HK-2 (cell line): Measurements from ENCODE around the gene FOSL2.
A peak's percentile ranks its signal among the peaks of the same experiment; 100 is the strongest.

ENCODE experiments used
- DNase-seq: peaks from one replicate; pipeline ENCODE4 v3.0.0-alpha.2; 2018; ENCODE audit not compliant: unreplicated experiment

The FOSL2 gene

DNA sequence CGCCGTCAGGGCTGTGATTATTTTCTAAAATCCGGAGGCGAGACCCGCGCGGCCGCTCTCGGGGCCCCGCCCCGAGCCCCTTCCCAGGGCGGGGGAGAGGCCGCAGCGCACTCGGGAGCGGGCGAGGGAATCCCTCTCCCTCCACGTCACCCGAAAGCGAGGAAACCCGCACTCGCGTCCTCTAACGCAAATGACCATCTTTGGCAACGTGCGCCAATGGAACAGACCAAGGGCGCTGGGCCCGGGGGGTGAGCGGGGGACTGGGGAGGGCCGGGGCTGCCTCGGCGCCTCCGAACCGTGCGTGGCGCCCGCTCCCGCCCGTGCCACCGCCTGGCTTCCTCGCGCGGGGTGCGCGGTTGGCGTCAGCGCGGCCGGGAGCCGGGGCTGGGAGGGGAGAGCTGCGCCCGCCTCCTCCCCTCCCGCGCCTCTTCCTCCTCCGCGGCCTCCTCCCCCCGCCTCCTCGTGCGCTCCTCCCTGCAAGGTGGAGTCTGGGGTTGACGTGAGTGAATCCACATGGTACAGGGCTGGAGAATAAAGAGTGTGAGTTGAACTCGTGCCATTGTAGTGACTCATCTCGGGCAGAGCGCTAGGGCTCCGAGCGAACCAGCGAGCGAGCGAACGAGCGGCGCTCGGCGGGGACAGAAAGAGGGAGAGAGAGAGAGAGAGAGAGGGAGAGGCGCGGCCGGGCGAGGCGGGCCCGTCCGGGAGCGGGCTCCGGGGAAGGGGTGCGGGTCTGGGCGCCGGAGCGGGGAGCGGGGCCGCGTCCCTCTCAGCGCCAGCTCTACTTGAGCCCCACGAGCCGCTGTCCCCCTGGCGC lies at the start of gene FOSL2:
TSS of gene FOSL2 (plus strand) at position 562 of the 817 bp plus-strand sequence. CDS start 863 bp downstream, outside the sequence.
- peak; percentile 97 for DNase-seq

GRCh38 chr2:28343184-28343942 lies 49.3 kb upstream of the FOSL2 start:
- no peak for DNase-seq

DNA sequence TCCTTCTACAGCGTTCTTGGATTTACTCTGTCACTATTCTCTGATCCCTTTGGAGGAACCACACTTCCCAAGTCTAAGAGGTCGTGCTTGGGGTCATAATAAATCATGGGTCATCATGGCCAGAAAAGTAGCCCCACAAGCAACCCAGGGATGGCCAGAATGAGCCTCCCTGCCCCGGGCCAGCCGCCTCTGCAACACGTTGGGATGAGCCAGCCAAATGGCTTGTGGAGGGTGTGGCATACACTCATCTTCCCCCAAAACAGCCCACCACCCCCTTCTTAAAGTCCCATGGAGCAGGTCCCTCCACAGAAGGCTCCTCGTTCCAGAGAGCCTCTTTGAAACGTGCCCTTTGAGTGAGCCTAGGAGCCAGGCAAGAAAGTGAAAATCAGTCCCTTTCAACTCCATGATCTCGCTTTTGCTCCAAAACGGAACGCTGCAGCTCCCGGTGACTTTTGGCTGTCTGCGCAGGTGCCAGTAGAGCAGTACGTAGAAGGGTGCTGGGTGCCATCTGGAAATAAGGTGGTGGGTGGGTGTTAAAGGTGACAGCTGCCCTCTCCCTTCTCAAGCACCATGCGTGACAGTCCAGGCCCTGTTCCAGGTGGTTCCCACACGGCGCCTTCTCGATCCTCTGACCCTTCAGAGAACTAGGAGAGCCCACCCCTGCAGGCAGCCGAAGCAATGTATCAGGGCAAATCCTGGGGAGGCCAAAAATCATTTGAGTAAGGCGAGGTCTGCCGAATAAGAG lies 48.5 kb upstream of the FOSL2 start:
- no peak for DNase-seq

DNA sequence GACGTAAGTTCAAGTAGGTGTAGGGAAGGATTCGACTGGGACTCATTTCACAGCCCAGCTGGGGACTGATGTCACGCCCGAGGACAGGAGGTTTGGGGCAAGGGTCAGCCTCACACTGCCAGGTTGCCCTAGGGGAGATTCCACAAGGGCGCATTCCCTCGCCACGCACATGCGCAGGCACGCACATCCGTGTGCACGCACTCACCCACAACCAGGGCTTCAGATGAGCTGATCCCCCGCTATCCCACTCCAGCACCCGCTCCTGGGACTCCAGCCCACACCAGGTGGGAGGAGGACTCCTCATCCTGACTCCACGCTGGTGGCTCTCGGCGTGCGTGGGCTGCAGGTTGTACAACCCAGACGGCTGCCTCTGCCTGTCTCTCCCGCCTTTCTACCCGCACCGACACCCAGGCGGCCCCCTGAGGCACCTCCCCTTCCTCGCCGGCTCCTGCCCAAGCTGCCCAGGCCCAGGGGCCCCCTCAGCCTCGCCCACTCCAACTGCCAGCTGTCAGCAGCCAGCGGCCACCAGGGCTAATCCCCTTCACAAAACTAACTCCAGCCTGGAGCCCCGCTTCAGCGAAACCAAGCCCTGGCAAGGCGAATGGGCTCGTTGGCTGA lies 47.8 kb upstream of the FOSL2 start:
- no peak for DNase-seq

DNA sequence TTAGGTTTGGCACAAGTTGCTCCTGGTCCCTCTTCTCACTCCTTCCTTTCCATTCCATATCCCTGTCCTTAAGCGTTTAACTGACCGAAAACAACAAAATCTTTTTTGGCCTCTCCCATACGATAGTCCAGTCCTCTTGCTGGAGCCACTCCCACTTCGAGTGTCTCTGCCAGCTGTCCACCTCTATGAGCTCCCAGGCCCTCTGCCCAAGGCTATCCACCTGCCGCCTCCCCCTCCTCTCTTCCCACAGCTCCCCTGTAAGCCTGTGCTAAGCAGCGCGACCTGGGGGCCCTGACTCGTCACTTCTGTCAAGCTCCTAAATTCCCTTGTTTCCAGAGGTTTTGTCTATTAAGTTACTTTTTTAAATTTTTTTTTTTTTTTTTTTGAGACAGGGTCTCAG lies 47.0 kb upstream of the FOSL2 start:
- DNase-seq, result no peak

GRCh38 chr2:28346587-28346986 lies 46.1 kb upstream of the FOSL2 start:
- DNase-seq, result no peak

DNA sequence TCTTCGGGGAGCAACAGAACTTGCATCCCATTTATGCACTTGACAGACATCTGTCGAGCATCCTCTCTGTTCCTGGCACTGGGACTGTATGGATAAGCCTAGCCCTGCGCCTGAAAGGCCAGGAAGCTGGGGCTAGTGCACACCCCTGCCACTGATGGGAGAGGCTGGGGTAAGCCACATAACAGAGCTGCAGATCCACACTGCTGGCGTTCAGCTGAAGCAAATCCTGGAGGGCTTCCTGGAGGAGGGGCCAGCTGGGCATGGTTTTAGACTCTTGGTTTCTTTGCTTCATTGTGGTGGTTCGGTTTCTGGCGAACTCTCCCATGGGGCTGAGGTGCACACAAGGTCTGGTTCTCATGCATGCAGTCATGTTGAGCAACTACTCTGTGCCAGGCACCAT lies 45.5 kb upstream of the FOSL2 start:
- DNase-seq, result no peak

DNA sequence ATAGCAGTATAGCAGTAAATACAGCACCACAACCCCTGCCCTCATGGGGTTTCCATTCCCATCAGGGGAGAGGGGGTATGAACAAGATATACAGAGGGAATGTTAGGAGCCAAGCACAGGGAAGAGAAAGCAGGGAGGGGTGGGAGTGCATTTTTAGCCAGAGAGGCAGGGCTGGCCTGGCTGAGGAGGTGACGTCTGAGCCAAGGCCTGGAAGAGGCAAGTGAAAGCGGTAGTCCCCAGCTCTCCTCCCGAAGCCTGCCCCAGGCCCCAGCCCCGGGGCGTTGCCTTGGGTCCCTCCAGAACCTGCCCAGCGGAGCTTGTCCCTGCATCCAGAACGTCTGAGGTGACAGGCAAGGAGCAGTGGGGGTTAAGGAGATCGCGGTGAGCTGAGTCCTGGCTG lies 45.1 kb upstream of the FOSL2 start:
- no peak for DNase-seq

DNA sequence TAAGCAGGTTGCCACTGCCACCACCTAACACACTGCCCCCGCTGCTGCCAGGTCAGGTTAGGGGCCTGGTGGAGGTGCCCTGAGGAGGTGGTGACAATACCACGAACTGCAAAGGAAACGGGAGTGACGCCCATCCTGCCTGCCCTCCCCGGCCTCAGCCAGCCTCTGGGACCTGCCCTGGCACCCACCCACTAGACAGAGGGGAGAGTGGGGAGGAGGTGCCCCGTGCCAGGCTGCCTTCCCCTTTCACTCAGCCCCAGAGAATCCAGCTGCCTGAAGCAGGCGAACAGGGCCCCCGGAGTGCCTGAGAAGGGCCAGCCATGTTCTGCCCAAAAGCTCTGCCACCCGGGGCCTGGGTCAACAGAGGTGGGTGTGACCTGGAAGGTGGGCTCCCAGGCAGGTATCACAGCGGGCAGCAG lies 44.5 kb upstream of the FOSL2 start:
- no peak for DNase-seq

DNA sequence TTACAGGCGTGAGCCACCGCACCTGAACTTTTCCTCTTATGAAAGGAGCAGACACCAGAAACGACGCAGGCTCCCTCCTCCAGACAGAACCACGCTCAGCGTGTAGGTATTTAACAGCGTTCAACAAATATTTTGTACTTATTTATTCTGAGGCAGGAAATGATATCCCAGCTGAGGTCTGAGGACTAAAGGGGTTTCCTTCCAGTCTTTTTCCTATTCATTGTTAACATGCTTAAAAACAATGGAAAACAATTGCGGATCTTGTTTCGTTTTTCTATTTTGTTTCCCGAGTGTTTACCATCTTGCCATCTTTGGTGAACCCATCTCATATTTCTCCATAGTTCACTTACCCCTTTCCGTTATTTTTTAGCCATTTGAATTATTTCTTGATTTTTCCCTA lies 43.7 kb upstream of the FOSL2 start:
- no peak for DNase-seq

DNA sequence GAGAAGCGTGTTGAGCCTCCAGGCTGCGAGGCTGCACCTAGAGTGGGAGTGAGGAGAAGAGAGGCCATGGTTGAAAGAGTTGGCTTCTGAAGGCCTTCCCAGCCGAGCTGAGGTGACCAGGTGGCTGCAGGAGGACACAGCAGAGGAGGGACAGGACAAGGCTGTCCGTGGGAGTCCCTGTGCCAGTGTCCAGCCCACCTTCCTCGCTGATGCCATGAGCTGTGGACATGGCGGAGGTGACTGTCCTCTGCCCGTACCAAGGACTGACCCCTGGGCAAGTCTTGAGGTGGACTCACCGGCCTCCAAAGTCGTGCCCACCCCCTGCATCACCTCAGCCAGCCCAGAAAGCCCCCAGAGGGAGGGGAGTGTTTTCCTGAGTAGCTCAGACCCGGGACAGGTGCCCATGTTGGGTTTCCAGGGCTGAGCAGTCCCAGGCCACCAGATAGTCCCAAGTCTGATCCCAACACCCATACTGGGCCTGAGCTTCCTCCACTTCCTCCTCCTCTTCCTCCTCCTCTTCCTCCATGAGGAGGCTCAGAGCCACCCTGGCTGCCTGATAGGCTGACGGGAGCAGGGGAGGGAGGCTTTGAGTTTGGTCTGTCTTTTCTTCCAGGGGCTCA lies 43.0 kb upstream of the FOSL2 start:
- no peak for DNase-seq

DNA sequence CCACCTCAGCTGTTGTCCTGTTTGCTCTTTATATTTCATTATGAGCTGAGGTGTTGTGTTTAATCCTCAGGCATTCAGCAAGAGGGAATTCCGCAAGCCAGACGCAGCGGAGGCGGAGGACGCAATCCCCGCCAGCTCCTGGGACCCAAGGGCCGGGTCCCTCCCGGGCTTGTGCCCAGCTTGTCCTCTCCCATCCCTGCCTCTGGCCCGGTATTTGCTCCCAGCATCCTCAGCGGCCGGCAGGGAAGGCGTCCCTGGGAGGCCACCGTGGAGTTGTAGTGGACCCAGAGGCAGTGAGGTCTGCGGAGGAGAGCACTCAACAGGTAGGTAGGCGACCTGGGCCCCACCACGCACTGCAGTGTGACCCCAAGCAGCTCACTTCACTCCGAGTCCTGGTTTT lies 42.5 kb upstream of the FOSL2 start:
- no peak for DNase-seq

DNA sequence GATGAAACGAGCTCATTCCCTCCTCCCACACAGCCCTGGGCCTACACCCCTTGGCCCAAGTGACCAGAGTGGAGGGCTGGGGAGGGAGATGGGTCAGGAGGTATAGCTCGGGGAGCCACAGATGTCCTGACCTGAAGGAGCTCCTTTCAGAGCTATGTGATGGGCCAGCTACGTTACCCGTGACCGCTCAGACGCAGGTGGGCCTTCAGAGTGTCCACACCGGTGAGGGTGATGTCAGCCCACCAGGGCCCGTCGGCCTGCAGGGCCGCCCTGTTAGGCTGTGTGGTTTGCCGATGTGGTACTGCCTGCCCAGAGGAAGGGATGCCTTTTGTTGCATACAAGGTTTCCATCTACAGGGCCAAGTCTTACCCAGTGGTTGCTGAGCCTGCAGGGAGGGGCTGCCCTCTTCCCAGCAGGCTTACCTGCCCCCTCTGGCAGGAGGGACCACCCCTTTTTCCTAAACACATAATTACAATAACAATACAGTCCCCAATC lies 41.8 kb upstream of the FOSL2 start:
- DNase-seq, result no peak

- no peak for DNase-seq
Observed at GRCh38 chr2:28351621-28352020, 41.0 kb upstream of the FOSL2 start.

DNA sequence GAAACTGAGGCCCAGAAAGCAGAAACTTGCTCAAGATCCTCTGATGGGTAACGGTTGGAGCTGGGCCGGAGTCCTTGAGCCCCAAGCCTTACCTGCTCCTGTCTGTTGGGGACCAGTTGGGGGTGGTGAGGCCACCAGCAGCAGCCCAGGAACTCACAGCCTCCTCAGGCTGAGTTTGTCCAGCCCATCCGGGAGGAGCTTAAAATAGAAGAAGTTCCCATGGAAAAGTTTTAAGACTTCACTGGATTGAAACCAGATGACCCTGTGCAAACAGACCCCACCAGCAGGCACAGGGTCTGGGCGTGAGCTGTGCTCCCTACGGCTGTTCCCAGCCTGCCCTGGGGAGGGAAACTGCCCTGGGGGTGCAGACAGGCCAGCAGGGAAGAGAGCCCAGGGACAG lies 40.6 kb upstream of the FOSL2 start:
- no peak for DNase-seq

DNA sequence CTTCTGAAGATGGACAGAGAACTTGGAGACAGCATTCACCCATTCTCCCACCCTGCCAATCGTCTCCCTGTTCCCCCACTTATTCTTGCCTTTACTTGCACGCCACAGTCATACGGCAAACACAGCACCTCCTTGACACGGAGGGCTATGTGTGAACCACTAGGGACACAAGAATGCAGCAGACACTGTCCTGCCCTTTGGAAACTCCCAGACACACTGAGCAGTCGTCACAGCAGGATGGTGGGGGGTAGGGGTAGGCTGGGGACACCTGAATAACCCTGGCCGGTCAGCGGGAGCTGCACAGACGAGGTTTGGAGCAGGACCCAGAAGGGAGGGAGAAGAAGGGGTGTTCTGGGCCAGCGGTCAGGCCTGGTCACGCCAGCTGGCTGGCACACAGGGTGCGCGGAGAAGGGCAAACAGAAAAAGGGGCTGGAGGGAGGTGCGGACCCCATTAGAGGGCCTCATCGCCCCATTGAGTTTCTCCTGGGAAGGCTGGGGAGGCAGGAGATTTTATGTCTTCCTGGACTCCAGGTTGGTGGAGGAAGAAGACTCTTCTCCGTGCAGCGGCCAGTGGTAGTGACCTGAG lies 40.0 kb upstream of the FOSL2 start:
- DNase-seq, result no peak

- no peak for DNase-seq
Observed at GRCh38 chr2:28354920-28355520, 37.6 kb upstream of the FOSL2 start.

DNA sequence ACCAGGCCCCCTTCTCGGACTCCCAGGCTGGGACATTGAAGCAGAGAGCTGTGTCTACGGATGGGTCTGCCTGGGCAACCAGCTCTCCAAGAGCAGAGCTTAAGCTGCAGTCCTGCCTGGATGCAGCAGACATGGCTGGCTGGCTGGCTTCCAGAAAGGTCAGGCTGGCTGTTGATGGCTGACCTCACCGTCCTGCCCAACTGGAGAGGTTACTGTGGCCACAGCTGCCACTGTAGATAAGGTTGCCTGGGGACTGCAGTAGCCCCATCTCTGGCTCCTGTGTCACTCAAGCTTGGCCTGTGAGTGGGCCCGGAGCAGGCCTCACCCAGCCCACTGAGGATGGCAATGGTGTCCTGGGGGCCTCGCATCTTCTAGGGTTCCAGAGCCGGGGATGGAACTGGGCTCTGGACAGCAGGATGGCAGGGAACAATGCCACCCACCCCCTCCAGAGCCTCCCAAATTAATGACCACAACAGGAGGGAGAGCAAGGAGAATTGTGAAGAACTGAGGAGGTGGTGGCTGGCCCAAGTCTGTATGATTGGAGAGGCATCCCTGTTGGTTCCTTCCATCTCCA lies 37.0 kb upstream of the FOSL2 start:
- no peak for DNase-seq

DNA sequence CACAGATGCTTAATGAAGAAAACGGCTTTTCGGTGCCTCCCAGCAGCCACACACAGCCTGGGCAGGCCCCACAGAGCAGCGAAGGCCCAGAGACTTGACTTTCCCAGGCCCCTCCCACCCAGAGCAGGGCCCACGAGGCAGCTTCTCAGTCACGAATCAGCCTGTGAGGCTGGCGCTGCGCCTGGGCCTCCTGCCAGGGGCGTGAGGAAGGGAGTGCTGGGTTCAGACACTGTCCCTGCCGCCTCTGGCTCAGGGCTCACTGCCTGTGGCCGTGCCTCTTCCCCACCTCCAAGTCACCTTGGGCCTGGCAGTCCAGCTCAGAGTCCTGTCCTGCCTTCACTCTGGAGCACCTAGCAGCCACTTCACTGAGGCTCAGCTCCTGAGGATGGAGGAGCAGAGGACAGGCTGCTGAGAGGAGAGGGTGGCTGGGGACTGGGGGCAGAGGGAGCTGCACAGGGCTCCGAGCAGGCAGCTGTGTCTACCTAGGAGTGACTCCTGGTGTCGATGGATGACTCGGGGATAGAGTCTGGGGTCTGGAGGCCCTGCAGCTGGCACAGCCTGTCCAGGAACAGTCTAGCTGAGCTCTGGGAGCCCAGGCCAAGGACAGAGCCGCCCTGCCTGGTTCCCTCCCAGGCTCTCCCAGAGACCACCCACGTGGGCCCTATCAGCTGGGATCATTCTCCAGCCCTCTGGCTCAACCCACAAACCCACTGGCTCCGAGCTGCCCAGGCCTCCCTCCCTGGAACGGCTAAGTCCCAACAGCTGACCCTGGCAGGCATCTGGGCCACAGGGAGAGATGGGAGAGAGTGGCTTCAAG lies 36.4 kb upstream of the FOSL2 start:
- DNase-seq, result peak; percentile 72
